CD4-positive, alpha-beta T cell (primary cell): ENCODE measurements around the gene ATIC. TPM values are rescaled to one million over a fixed set of nuclear protein-coding genes. Genes with fewer than 3 reads are reported as not detected.

Experiments used
- ATAC-seq: fragments of 200-7000 bp; cut with Tn5 transposase; one replicate; pipeline ENCODE4 v1.10.0; 2022; ENCODE audit warnings: mild to moderate bottlenecking; ENCODE audit not compliant: poor library complexity
- CTCF ChIA-PET: fragments of 350-600 bp; sonication (Branson Sonifier 250); formaldehyde crosslinking; loops from one replicate; lab custom pipeline; 2021; ENCODE audit warnings: antibody characterized with exemption, inconsistent platforms; lab: Charles Lee
- POLR2A ChIA-PET: fragments of 350-600 bp; sonication (Branson Sonifier 250); formaldehyde crosslinking; loops from one replicate; lab custom pipeline; 2021; ENCODE audit warnings: antibody characterized with exemption, inconsistent platforms; lab: Charles Lee
- DNase-seq, 14 experiments: peaks; one replicate each; pipeline ENCODE4 v3.0.0-alpha.2; 2013 to 2020; ENCODE audit warnings: mixed read lengths in 2 of 14
- H3K27ac ChIP-seq, 2 donors: one replicate each; pipeline versions ENCODE4 v1.5.1 to v1.7.0; 2013; ENCODE audit warnings: low read length in 2 of 2, low read depth in 1 of 2, mild to moderate bottlenecking in 1 of 2
- H3K27me3 ChIP-seq, 2 experiments: 1 replicate in 1 of 2; 2 replicates in 1 of 2; pipeline versions ENCODE4 v1.6.1 to v1.7.0; 2013; ENCODE audit warnings: low read length in 2 of 2, control low read depth in 1 of 2, mild to moderate bottlenecking in 1 of 2, moderate library complexity in 1 of 2; ENCODE audit not compliant: insufficient read depth in 2 of 2, control insufficient read depth in 1 of 2
- H3K36me3 ChIP-seq: one replicate; pipeline ENCODE4 v1.6.1; 2013; ENCODE audit warnings: low read length, control low read depth; ENCODE audit not compliant: insufficient read depth
- H3K4me1 ChIP-seq: one replicate; pipeline ENCODE4 v1.6.1; 2013; ENCODE audit warnings: low read length, control low read depth; ENCODE audit not compliant: insufficient read depth
- H3K4me3 ChIP-seq: one replicate; pipeline ENCODE4 v1.5.1; 2013; ENCODE audit warnings: mild to moderate bottlenecking, low read length, moderate library complexity
- H3K9me3 ChIP-seq, 2 experiments: 1 replicate in 1 of 2; 2 replicates in 1 of 2; pipeline versions ENCODE4 v1.6.1 to v1.7.0; 2013; ENCODE audit warnings: low read length in 2 of 2, mild to moderate bottlenecking in 2 of 2, control low read depth in 1 of 2, moderate library complexity in 1 of 2; ENCODE audit not compliant: control insufficient read depth in 1 of 2, insufficient read depth in 1 of 2
- H3K27ac Mint-ChIP-seq: one replicate; pipeline ENCODE4 v1.8.0; 2020; ENCODE audit warnings: mixed read lengths
- H3K27me3 Mint-ChIP-seq: one replicate; pipeline ENCODE4 v1.8.0; 2021; ENCODE audit warnings: mixed read lengths
- H3K36me3 Mint-ChIP-seq: one replicate; pipeline ENCODE4 v1.8.0; 2021; ENCODE audit warnings: low read depth, mixed read lengths
- H3K4me1 Mint-ChIP-seq: one replicate; pipeline ENCODE4 v1.8.0; 2021; ENCODE audit warnings: low read depth, mixed read lengths
- H3K4me3 Mint-ChIP-seq: one replicate; pipeline ENCODE4 v1.8.0; 2020; ENCODE audit warnings: mild to moderate bottlenecking, mixed read lengths
- H3K9me3 Mint-ChIP-seq: one replicate; pipeline ENCODE4 v1.8.0; 2020; ENCODE audit warnings: mixed read lengths
- CTCF ChIP-seq: fragments of 200-600 bp; IDR thresholded peaks from one replicate; pipeline ENCODE4 v1.8.0; 2022; ENCODE audit warnings: antibody characterized with exemption, mild to moderate bottlenecking
- intact Hi-C, 2 experiments: fragments of 100-400 bp; cut with DNase I in 1 of 2; cut with micrococcal nuclease in 1 of 2; formaldehyde crosslinking; loops; one replicate each; pipeline versions ENCODE4 v1.15.1 to v1.9.0; 2023 to 2025; cut with DNase I, micrococcal nuclease
- total RNA-seq, 174 experiments: library from RNA in 2 of 174; stranded (reverse) in 2 of 174; gene quantifications; one replicate each; pipeline ENCODE4 v1.2.3 and lab custom pipeline; 2021 to 2026

Gene ATIC
- total RNA-seq, 2 experiments from 2014 or later = 40.5 to 43.3 TPM

GRCh38 chr2:215275824-215276223 is 36.0 kb upstream of the ATIC start:
- no peaks in the 10 kb centered on the region for H3K9me3 Mint-ChIP-seq
- Histone ChIP-seq H3K36me3 (no peaks in the 10 kb centered on the region), H3K27ac (no peak overlapping the region), H3K4me1 (no peaks in the 10 kb centered on the region), H3K9me3 (no peaks in the 10 kb centered on the region), H3K4me3 (no peak overlapping the region), H3K27me3 (no peaks in the 10 kb centered on the region)
- peaks cover 13% of the 10 kb centered on the region for H3K27me3 Mint-ChIP-seq
- no peak overlapping the region for H3K27ac Mint-ChIP-seq
- H3K36me3 Mint-ChIP-seq = no peaks in the 10 kb centered on the region
- no peak for ATAC-seq
- CTCF ChIA-PET = no interaction called here
- DNase-seq = no peak
- intact Hi-C loops = no loop called here
- H3K4me3 Mint-ChIP-seq = no peak overlapping the region
- TF ChIP-seq CTCF = no peak
- no peaks in the 10 kb centered on the region for H3K4me1 Mint-ChIP-seq
- POLR2A ChIA-PET = no interaction called here

GRCh38 chr2:215277944-215278343 is 33.9 kb upstream of the ATIC start:
- no peak overlapping the region for H3K27ac ChIP-seq
- TF ChIP-seq CTCF = no peak
- CTCF ChIA-PET = no interaction called here

GRCh38 chr2:215280326-215280725 is 31.5 kb upstream of the ATIC start:
- H3K9me3 ChIP-seq = no peaks in the 10 kb centered on the region
- ChIA-PET CTCF (no interaction called here), POLR2A (no interaction called here)
- H3K36me3 ChIP-seq = no peaks in the 10 kb centered on the region
- H3K4me1 ChIP-seq = no peaks in the 10 kb centered on the region
- no peaks in the 10 kb centered on the region for H3K9me3 Mint-ChIP-seq
- H3K36me3 Mint-ChIP-seq = no peaks in the 10 kb centered on the region
- DNase-seq (no peak), ATAC-seq (no peak)
- TF ChIP-seq CTCF = no peak
- H3K27ac Mint-ChIP-seq = no peak overlapping the region
- no peaks in the 10 kb centered on the region for H3K27me3 ChIP-seq
- H3K4me3 Mint-ChIP-seq = no peak overlapping the region
- intact Hi-C loops = no loop called here
- H3K4me3 ChIP-seq = no peak overlapping the region
- H3K4me1 Mint-ChIP-seq = no peaks in the 10 kb centered on the region
- H3K27ac ChIP-seq = no peak overlapping the region
- H3K27me3 Mint-ChIP-seq = peaks cover 7% of the 10 kb centered on the region

More at GRCh38 chr2:215277944-215278343, 33.9 kb upstream of the ATIC start:
- Histone ChIP-seq H3K27me3 (no peaks in the 10 kb centered on the region), H3K4me3 (no peak overlapping the region), H3K9me3 (no peaks in the 10 kb centered on the region), H3K4me1 (no peaks in the 10 kb centered on the region), H3K36me3 (no peaks in the 10 kb centered on the region)
- Mint-ChIP-seq H3K27ac (no peak overlapping the region), H3K4me3 (no peak overlapping the region), H3K9me3 (no peaks in the 10 kb centered on the region), H3K27me3 (peaks cover 13% of the 10 kb centered on the region), H3K4me1 (no peaks in the 10 kb centered on the region), H3K36me3 (no peaks in the 10 kb centered on the region)
- POLR2A ChIA-PET = no interaction called here
- intact Hi-C loops = no loop called here
- no peak for DNase-seq
- ATAC-seq = no peak
